HG03571 (cell line): Measurements from ENCODE around the gene PDE10A.
"Not testable (repeated sequence)": the region's sequence is repeated elsewhere in the genome, so short reads cannot be mapped to it uniquely, and the experiment has no call there.

Experiments used
- ATAC-seq: cut with Tn5 transposase; IDR thresholded peaks from one replicate; pipeline ENCODE4 v1.9.1; 2021; ENCODE audit not compliant: unreplicated experiment

Gene PDE10A

GRCh38 chr6:165594584-165595333 lies 68.3 kb downstream of the PDE10A start:
- ATAC-seq: no peak

- ATAC-seq: not testable (repeated sequence)
Observed at GRCh38 chr6:165592947-165593346, 70.1 kb downstream of the PDE10A start.

GRCh38 chr6:165588515-165588914 lies 74.5 kb downstream of the PDE10A start:
- ATAC-seq: no peak

- no peak for ATAC-seq
Observed at GRCh38 chr6:165587206-165587605, 75.8 kb downstream of the PDE10A start.

GRCh38 chr6:165586706-165587105 lies 76.3 kb downstream of the PDE10A start:
- no peak for ATAC-seq

GRCh38 chr6:165585060-165585459 lies 78.0 kb downstream of the PDE10A start:
- no peak for ATAC-seq

GRCh38 chr6:165584541-165584940 lies 78.5 kb downstream of the PDE10A start:
- ATAC-seq: no peak

GRCh38 chr6:165581678-165582077 lies 81.4 kb downstream of the PDE10A start:
- ATAC-seq: no peak

GRCh38 chr6:165580136-165580535 lies 82.9 kb downstream of the PDE10A start:
- no peak for ATAC-seq

- ATAC-seq: no peak
Observed at GRCh38 chr6:165579151-165579550, 83.9 kb downstream of the PDE10A start.

- ATAC-seq: no peak
Observed at GRCh38 chr6:165577556-165577955, 85.5 kb downstream of the PDE10A start.

GRCh38 chr6:165575158-165575549 lies 87.9 kb downstream of the PDE10A start:
- no peak for ATAC-seq

- ATAC-seq: no peak
Observed at GRCh38 chr6:165574220-165575157, 88.6 kb downstream of the PDE10A start.

- ATAC-seq: no peak
Observed at GRCh38 chr6:165573671-165574070, 89.4 kb downstream of the PDE10A start.

GRCh38 chr6:165571721-165572132 lies 91.3 kb downstream of the PDE10A start:
- ATAC-seq: peak; percentile 79

- no peak for ATAC-seq
Observed at GRCh38 chr6:165571068-165571682, 91.9 kb downstream of the PDE10A start.

GRCh38 chr6:165568326-165568725 lies 94.7 kb downstream of the PDE10A start:
- ATAC-seq: no peak

GRCh38 chr6:165566088-165566828 lies 96.8 kb downstream of the PDE10A start:
- no peak for ATAC-seq

GRCh38 chr6:165562421-165563090 lies 100.5 kb downstream of the PDE10A start:
- ATAC-seq: no peak

GRCh38 chr6:165559632-165560031 lies 103.4 kb downstream of the PDE10A start:
- no peak for ATAC-seq
